Fibroblast of villous mesenchyme (primary cell): ENCODE data around the gene PRELID1. TPM values are rescaled to one million over a fixed set of nuclear protein-coding genes. Genes with fewer than 3 reads are reported as not detected.
A peak's percentile ranks its signal among the peaks of the same experiment; 100 is the strongest.

Source experiments
- DNase-seq: peaks from one replicate; pipeline ENCODE4 v3.0.0-alpha.2; 2010; ENCODE audit warnings: low read depth
- H3K4me3 ChIP-seq: 2 replicates; pipeline ENCODE4 v1.5.1; 2011; ENCODE audit warnings: low read depth, mild to moderate bottlenecking, low read length
- total RNA-seq: library from RNA; depleted of rRNA; stranded (reverse); fragments of >200 nt; gene quantifications from 2 replicates; pipeline ENCODE4 v1.2.3, GENCODE V29; 2012
- TF ChIP-seq, protein P1 (sequence below): IDR thresholded peaks from 2 replicates; pipeline ENCODE4 v1.5.1; 2012; ENCODE audit warnings: low read depth, mild to moderate bottlenecking, low read length; ENCODE audit not compliant: insufficient read depth

Gene PRELID1
- total RNA-seq, 1 donor, result 122 TPM

- no peak overlapping the region for H3K4me3 ChIP-seq
- TF ChIP-seq, protein P1, sequence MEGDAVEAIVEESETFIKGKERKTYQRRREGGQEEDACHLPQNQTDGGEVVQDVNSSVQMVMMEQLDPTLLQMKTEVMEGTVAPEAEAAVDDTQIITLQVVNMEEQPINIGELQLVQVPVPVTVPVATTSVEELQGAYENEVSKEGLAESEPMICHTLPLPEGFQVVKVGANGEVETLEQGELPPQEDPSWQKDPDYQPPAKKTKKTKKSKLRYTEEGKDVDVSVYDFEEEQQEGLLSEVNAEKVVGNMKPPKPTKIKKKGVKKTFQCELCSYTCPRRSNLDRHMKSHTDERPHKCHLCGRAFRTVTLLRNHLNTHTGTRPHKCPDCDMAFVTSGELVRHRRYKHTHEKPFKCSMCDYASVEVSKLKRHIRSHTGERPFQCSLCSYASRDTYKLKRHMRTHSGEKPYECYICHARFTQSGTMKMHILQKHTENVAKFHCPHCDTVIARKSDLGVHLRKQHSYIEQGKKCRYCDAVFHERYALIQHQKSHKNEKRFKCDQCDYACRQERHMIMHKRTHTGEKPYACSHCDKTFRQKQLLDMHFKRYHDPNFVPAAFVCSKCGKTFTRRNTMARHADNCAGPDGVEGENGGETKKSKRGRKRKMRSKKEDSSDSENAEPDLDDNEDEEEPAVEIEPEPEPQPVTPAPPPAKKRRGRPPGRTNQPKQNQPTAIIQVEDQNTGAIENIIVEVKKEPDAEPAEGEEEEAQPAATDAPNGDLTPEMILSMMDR, result peak; percentile 92
- DNase-seq, result peak; percentile 69
These were observed 6.0 kb downstream of the PRELID1 start for GRCh38 chr5:177309351-177310191.

- TF ChIP-seq, protein P1, result no peak
- DNase-seq, result no peak
- peak overlapping the region; percentile 64 for H3K4me3 ChIP-seq
These were observed 6.7 kb downstream of the PRELID1 start for GRCh38 chr5:177310332-177310731.

- no peak for DNase-seq
- peak overlapping the region; percentile 64 for H3K4me3 ChIP-seq
- TF ChIP-seq, protein P1, result no peak
These were observed 7.3 kb downstream of the PRELID1 start for GRCh38 chr5:177310757-177311391.

GRCh38 chr5:177311392-177311722 lies 7.8 kb downstream of the PRELID1 start:
- TF ChIP-seq, protein P1, result no peak
- no peak for DNase-seq
- H3K4me3 ChIP-seq, result peak overlapping the region; percentile 64

GRCh38 chr5:177311723-177312648 lies 8.4 kb downstream of the PRELID1 start, which contains the start of gene MXD3:
MXD3 (minus strand) TSS chr5:177311898; CDS start chr5:177311830, 68 bp downstream.
- DNase-seq, result peak; percentile 93
- H3K4me3 ChIP-seq, result peak within 1 kb of the TSS; percentile 64
- TF ChIP-seq, protein P1, result no peak

DNA sequence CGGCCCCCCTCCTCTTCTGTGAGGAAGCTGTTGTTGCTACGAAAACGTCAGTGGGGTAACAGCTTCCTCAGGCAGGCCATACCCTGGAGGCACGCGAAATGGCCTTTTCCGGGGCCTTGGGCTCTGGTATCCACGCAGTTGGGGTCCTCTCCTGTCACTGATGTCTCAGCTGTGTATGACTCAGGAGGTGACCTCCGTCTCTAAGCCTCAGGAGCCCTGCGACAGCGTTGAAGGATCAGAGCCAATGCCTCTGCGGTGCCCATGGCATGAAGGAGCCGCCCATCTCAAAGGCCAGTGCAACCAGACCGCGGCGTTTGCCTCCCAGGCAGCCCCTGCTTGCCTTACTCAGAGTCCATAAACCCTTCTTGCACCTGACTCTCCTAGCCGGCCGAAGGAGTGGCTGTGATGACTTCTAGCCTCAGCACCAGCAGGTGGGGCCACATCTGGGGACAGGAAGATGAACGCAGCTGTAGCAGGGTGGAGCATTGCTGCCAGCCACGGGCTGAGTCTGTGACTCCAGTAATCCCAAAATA lies 9.1 kb downstream of the PRELID1 start:
- H3K4me3 ChIP-seq, result peak overlapping the region; percentile 48
- TF ChIP-seq, protein P1, result no peak
- no peak for DNase-seq
